ENCODE results near the gene DNAJC17.

Gene DNAJC17

DNA sequence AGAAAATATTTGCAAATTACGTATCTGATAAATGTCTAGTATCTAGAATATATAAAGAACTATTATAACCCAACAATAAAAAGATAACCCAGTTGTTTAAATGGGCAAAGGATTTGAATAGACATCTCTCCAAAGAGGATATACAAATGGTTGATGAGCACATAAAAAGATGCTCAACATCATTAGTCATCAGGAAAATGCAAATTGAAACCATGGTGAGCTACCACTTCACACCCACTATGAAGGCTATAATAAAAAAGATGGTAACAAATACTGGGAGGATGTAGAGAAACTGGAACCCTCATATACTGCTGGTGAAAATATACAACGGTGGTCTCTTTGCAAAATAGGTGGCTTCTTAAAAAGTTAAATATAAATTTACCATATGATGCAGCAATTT is 84.3 kb downstream of the DNAJC17 start:
- TF ChIP-seq, protein P1, sequence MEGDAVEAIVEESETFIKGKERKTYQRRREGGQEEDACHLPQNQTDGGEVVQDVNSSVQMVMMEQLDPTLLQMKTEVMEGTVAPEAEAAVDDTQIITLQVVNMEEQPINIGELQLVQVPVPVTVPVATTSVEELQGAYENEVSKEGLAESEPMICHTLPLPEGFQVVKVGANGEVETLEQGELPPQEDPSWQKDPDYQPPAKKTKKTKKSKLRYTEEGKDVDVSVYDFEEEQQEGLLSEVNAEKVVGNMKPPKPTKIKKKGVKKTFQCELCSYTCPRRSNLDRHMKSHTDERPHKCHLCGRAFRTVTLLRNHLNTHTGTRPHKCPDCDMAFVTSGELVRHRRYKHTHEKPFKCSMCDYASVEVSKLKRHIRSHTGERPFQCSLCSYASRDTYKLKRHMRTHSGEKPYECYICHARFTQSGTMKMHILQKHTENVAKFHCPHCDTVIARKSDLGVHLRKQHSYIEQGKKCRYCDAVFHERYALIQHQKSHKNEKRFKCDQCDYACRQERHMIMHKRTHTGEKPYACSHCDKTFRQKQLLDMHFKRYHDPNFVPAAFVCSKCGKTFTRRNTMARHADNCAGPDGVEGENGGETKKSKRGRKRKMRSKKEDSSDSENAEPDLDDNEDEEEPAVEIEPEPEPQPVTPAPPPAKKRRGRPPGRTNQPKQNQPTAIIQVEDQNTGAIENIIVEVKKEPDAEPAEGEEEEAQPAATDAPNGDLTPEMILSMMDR (IDR thresholded peaks at IDR 0.05; ENCODE audit: insufficient read depth, low read length, missing control alignments): no peak

DNA sequence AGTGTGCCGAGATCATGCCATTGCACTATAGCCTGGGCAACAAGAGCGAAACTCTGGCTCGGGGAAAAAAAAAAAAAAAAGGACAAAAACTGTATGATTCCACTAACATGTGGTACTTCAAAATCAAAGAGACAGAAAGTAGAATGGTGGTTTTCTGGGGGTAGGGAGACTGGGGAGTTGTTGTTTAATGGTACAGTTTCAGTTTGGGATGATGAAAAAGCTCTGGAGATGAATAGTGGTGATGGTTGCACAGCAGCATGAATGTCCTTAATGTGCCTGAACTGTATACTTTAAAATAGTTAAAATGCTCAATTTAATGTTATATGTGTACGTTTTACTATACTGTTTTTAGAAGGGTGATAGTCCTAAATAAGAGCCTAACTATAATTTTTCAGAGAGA is 84.9 kb downstream of the DNAJC17 start:
- no peak overlapping the region for H3K4me3 ChIP-seq (ENCODE audit: low read depth, low read length)
- ChIA-PET POLR2A (no interaction called here), CTCF (interaction anchor here (1.0 to 1.9 kb wide), 2 partner anchors 8 to 10 kb away, joined by 3 to 4 read pairs; no protein-coding TSS in a partner anchor)
- TF ChIP-seq, protein P1 (IDR thresholded peaks at IDR 0.05; ENCODE audit: insufficient read depth, low read length, missing control alignments): no peak
- no peak for DNase-seq (ENCODE audit: low read depth, low spot score)

More for the DNA sequence above, 84.3 kb downstream of the DNAJC17 start:
- DNase-seq (ENCODE audit: low read depth, low spot score): no peak
- CTCF ChIA-PET: interaction anchor here (1.0 to 1.9 kb wide), 3 partner anchors 9 to 169 kb away, joined by 3 to 5 read pairs (median 4); no protein-coding TSS in a partner anchor
- POLR2A ChIA-PET: no interaction called here
- H3K4me3 ChIP-seq (ENCODE audit: low read depth, low read length): no peak overlapping the region

DNA sequence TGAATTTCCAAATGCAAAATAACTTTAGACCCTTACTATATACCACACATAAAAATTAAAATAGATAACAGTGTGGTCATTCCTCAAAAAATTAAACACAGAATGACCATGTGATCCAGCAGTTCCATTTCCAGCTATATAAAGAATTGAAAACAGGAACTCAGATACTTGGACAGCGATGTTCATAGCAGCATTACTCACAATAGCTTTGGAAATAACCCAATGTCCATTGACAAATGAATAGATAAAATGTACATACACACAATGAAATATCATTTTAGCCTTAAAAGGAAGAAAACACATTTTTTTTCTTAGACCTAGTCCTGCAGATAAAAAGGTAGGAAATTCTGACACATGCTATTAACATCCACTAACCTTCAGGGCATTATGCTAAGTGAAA is 85.6 kb downstream of the DNAJC17 start:
- H3K4me3 ChIP-seq (ENCODE audit: low read depth, low read length): no peak overlapping the region
- ChIA-PET POLR2A (no interaction called here), CTCF (interaction anchor here (0.9 to 1.2 kb wide), 2 partner anchors 9 to 132 kb away, joined by 3 to 4 read pairs; no protein-coding TSS in a partner anchor)
- no peak for DNase-seq (ENCODE audit: low read depth, low spot score)
- TF ChIP-seq, protein P1 (IDR thresholded peaks at IDR 0.05; ENCODE audit: insufficient read depth, low read length, missing control alignments): no peak

DNA sequence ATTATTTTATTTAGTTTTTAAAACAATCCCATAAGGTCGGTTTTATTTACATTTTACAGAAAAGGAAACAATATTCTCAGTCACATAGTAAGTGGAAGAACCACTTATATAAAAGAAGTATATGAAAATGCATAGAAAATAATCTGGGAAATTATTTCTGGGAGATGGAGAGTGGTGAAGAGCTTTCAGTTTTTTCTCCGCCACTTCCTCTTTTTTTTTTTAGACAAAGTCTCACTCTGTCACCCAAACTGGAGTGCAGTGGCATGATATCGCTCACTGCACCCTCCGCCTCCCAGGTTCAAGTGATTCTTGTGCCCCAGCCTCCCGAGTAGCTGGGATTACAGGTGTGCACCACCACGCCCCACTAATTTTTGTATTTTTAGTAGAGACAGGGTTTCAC is 91.1 kb downstream of the DNAJC17 start:
- POLR2A ChIA-PET: no interaction called here
- TF ChIP-seq, protein P1 (IDR thresholded peaks at IDR 0.05; ENCODE audit: insufficient read depth, low read length, missing control alignments): no peak
- H3K4me3 ChIP-seq (ENCODE audit: low read depth, low read length): no peak overlapping the region
- CTCF ChIA-PET: no interaction called here
- DNase-seq (ENCODE audit: low read depth, low spot score): no peak

Measured in AG04449 (cell line).